Osteocyte (in vitro differentiated cells): ENCODE data around the gene SAMD4A. TPM values are rescaled to one million over a fixed set of nuclear protein-coding genes. Genes with fewer than 3 reads are reported as not detected.
"Not testable (repeated sequence)": the region's sequence is repeated elsewhere in the genome, so short reads cannot be mapped to it uniquely, and the experiment has no call there.

Experiments used
- DNase-seq: peaks from one replicate; pipeline ENCODE4 v3.0.0; 2021; ENCODE audit warnings: mixed read lengths; ENCODE audit not compliant: unreplicated experiment; ENCODE audit errors: extremely low spot score
- H3K27ac Mint-ChIP-seq: one replicate; pipeline ENCODE4 v1.8.0; 2021; ENCODE audit warnings: mild to moderate bottlenecking, mixed read lengths; ENCODE audit not compliant: unreplicated experiment
- H3K27me3 Mint-ChIP-seq: one replicate; pipeline ENCODE4 v1.8.0; 2021; ENCODE audit warnings: mixed read lengths; ENCODE audit not compliant: unreplicated experiment
- H3K36me3 Mint-ChIP-seq: one replicate; pipeline ENCODE4 v1.8.0; 2021; ENCODE audit warnings: mixed read lengths; ENCODE audit not compliant: unreplicated experiment
- H3K4me1 Mint-ChIP-seq: one replicate; pipeline ENCODE4 v1.8.0; 2021; ENCODE audit warnings: mixed read lengths; ENCODE audit not compliant: unreplicated experiment
- H3K4me3 Mint-ChIP-seq: one replicate; pipeline ENCODE4 v1.8.0; 2021; ENCODE audit warnings: mild to moderate bottlenecking, moderate library complexity, mixed read lengths; ENCODE audit not compliant: unreplicated experiment
- H3K9me3 Mint-ChIP-seq: one replicate; pipeline ENCODE4 v1.8.0; 2021; ENCODE audit warnings: mixed read lengths; ENCODE audit not compliant: unreplicated experiment
- total RNA-seq: library from RNA; stranded (reverse); gene quantifications from 2 replicates; pipeline ENCODE4 v1.2.1, GENCODE V29; 2021
- TF ChIP-seq, protein P1 (sequence below): fragments of 200-600 bp; sonication (generic); IDR thresholded peaks from 2 replicates; pipeline ENCODE4 v1.5.0; 2021; ENCODE audit warnings: antibody characterized with exemption, mild to moderate bottlenecking, moderate library complexity

Gene SAMD4A
- total RNA-seq, 1 donor from 2014 or later: 39.1 TPM

DNA sequence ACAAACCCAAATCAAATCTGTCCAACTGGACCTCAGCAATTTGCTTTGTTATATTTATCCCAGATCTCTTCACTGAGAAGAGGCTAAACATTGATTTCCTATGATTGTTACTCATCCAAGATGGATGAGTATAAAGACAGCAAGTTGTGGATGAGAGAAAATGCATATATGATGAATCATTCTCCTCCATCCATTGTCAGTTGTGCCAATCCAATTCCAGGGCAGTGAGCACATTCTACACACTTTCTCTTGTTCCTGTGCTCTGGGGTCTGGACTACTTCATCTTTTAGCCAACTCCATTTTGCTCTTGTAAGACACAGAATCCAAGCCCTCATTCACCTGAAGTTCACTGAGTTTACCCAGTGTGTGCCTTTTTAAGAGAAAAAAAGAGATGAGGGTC lies 230.0 kb downstream of the SAMD4A start:
- TF ChIP-seq, protein P1, sequence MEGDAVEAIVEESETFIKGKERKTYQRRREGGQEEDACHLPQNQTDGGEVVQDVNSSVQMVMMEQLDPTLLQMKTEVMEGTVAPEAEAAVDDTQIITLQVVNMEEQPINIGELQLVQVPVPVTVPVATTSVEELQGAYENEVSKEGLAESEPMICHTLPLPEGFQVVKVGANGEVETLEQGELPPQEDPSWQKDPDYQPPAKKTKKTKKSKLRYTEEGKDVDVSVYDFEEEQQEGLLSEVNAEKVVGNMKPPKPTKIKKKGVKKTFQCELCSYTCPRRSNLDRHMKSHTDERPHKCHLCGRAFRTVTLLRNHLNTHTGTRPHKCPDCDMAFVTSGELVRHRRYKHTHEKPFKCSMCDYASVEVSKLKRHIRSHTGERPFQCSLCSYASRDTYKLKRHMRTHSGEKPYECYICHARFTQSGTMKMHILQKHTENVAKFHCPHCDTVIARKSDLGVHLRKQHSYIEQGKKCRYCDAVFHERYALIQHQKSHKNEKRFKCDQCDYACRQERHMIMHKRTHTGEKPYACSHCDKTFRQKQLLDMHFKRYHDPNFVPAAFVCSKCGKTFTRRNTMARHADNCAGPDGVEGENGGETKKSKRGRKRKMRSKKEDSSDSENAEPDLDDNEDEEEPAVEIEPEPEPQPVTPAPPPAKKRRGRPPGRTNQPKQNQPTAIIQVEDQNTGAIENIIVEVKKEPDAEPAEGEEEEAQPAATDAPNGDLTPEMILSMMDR: no peak
- Mint-ChIP-seq H3K9me3 (peaks cover 22% of the 10 kb centered on the region), H3K27me3 (peaks cover 11% of the 10 kb centered on the region), H3K36me3 (peaks cover 5% of the 10 kb centered on the region), H3K4me3 (no peak overlapping the region), H3K4me1 (no peaks in the 10 kb centered on the region), H3K27ac (no peak overlapping the region)
- DNase-seq: no peak

DNA sequence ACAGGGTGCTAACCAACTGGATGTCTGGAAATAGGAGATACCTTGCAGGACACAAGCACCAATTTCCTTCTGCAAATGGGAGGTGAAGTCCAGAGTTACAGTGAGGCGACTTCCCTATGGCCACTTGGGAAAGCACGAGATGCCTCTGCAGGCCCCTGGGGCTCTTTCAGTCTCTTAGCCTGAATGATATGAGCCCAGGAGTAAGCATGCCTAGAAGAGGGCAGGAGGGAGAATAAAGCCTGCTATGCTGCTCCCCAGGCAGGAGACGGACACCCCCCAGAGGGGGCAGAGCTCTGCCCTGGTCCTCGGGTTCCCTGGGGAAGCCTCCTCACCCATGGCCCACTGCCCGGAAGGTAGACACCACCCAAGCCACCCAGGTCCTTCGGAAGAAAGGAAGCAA lies 230.6 kb downstream of the SAMD4A start:
- Mint-ChIP-seq H3K4me3 (no peak overlapping the region), H3K36me3 (peaks cover 5% of the 10 kb centered on the region), H3K4me1 (no peaks in the 10 kb centered on the region), H3K27me3 (peaks cover 11% of the 10 kb centered on the region), H3K27ac (no peak overlapping the region), H3K9me3 (peaks cover 22% of the 10 kb centered on the region)
- TF ChIP-seq, protein P1: no peak
- DNase-seq: no peak

DNA sequence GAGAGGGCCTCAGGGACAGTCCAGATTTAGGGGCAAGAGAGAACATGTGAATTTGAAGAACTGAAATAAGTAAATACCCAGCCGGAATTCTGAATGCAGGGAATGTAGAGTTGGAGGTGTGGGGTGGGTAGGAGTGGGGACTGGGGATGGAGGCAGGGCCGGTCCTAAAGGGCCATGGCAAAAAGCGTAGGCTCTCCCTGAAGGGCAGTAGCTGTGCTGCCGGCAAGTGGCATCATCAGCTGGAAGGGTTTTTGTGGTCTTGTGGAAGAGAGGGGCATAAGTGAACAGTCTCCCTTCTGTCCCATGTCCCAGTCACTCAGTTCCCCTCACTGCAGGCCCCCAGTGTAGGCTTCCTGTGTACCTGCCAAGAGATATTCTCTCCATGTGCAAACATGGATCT lies 231.1 kb downstream of the SAMD4A start:
- peaks cover 11% of the 10 kb centered on the region for H3K27me3 Mint-ChIP-seq
- H3K27ac Mint-ChIP-seq: no peak overlapping the region
- H3K9me3 Mint-ChIP-seq: peaks cover 22% of the 10 kb centered on the region
- H3K36me3 Mint-ChIP-seq: peaks cover 5% of the 10 kb centered on the region
- no peak for DNase-seq
- TF ChIP-seq, protein P1: no peak
- no peak overlapping the region for H3K4me3 Mint-ChIP-seq
- H3K4me1 Mint-ChIP-seq: no peaks in the 10 kb centered on the region

DNA sequence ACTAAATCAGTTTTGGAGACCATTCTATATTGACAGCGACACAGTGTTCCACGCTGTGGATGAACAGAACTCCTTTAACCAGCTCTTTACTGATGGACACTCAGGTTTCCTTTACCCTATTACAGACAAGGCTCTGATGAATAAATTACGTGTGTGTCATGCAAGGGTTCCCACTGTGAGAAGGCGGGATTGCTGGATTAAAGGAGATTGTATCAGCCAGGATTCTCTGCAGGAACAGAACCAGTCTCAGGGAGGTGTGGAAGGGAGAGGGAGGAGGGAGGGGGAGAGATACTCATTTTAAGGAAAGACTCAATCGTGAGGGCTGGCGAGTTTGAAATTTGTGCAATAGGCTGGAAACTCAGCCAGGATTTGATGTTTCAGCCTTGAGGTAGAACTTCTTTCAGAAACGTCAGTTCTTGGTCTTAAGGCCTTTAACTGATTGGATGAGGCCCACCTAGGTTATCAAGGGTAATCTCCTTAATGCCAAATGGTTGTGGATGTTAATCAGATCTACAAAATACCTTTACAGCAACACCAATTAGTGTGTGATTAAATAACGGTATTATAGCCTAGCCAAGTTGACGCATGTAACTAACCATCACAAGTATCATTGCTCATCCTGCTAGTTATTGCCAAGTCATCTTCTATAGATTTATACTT lies 231.7 kb downstream of the SAMD4A start:
- peaks cover 11% of the 10 kb centered on the region for H3K27me3 Mint-ChIP-seq
- H3K9me3 Mint-ChIP-seq: peaks cover 22% of the 10 kb centered on the region
- no peak overlapping the region for H3K27ac Mint-ChIP-seq
- TF ChIP-seq, protein P1: no peak
- H3K4me1 Mint-ChIP-seq: no peaks in the 10 kb centered on the region
- DNase-seq: no peak
- H3K36me3 Mint-ChIP-seq: peaks cover 5% of the 10 kb centered on the region
- no peak overlapping the region for H3K4me3 Mint-ChIP-seq

DNA sequence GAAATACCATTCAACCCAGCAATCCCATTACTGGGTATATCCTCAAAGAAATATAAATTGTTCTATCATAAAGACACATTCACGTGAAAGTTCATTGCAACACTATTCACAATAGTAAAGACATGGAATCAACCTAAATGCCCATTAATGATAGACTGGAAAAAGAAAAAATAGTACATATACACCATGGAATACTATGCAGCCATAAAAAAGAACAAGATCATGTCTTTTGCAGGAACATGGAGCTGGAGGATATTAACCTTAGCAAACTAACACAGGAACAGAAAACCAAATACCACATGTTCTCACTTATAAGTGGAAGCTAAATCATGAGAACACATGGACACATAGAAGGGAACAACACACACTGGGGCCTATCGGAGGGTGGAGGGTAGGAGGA lies 234.6 kb downstream of the SAMD4A start:
- H3K4me3 Mint-ChIP-seq, H3K36me3 Mint-ChIP-seq, DNase-seq, H3K4me1 Mint-ChIP-seq, H3K27ac Mint-ChIP-seq: not testable (repeated sequence)
- Mint-ChIP-seq H3K27me3 (peaks cover 14% of the 10 kb centered on the region), H3K9me3 (peaks cover 10% of the 10 kb centered on the region)
